Left ventricle myocardium inferior (tissue), 1 donor: ENCODE results near the gene HOXC5. TPM values are rescaled to one million over a fixed set of nuclear protein-coding genes. Genes with fewer than 3 reads are reported as not detected.

Source experiments
- DNase-seq: peaks from one replicate; pipeline ENCODE4 v3.0.0-alpha.2; 2020
- H3K27ac ChIP-seq: fragments of 200-600 bp; replicated peaks from 2 replicates; pipeline ENCODE4 v1.8.0; 2021
- H3K27me3 ChIP-seq: fragments of 200-600 bp; 2 replicates; pipeline ENCODE4 v1.8.0; 2021; ENCODE audit warnings: low read depth
- H3K36me3 ChIP-seq: fragments of 200-600 bp; 2 replicates; pipeline ENCODE4 v1.8.0; 2021
- H3K4me1 ChIP-seq: fragments of 200-600 bp; 2 replicates; pipeline ENCODE4 v1.8.0; 2021
- H3K4me3 ChIP-seq: fragments of 200-600 bp; 2 replicates; pipeline ENCODE4 v1.8.0; 2021; ENCODE audit warnings: mild to moderate bottlenecking, moderate library complexity
- H3K9me3 ChIP-seq: fragments of 200-600 bp; replicated peaks from 2 replicates; pipeline ENCODE4 v1.8.0; 2021
- CTCF ChIP-seq: fragments of 200-600 bp; IDR thresholded peaks from 2 replicates; pipeline ENCODE4 v1.8.0; 2021; ENCODE audit warnings: antibody characterized with exemption, mild to moderate bottlenecking, borderline replicate concordance
- intact Hi-C: fragments of 100-400 bp; cut with micrococcal nuclease; formaldehyde crosslinking; loops from one replicate; pipeline ENCODE4 v1.11.0; 2022
- microRNA-seq: library from miRNA; unstranded; fragments of <30 nt; microRNA quantifications from one replicate; pipeline ENCODE4 v1.2.0, GENCODE V29; 2020
- total RNA-seq: library from RNA; stranded (reverse); fragmentation: NEBNext Ultra II Directional; extraction: Animal tissue kit (Norgen Biotek cat#: 25700); gene quantifications from one replicate; pipeline ENCODE4 v1.2.1, GENCODE V29; 2021
- donor health status: DM: no; HTN: yes; CAD: no; lungs with severe emphysema.

HOXC5 gene
- total RNA-seq, 1 donor from 2014 or later: not detected

- Histone ChIP-seq H3K27me3 (peaks cover 89% of the 10 kb centered on the region), H3K4me1 (no peaks in the 10 kb centered on the region), H3K9me3 (no peaks in the 10 kb centered on the region), H3K27ac (no peak overlapping the region), H3K4me3 (peak overlapping the region; percentile 19), H3K36me3 (no peaks in the 10 kb centered on the region)
- DNase-seq: no peak
- no peak for TF ChIP-seq CTCF
- intact Hi-C loops: no loop called here
Observed at GRCh38 chr12:54082397-54082892, 49.6 kb downstream of the HOXC5 start.

Small RNAs within 50 kb of the gene (microRNA-seq; reads per million reads assigned to microRNA genes)
- not detected for gene MIR196A2
- gene MIR615: not detected

Other genes starting within 250 kb of the HOXC5 start
- not detected for gene HOXC13, start 94.2 kb upstream of the HOXC5 start, total RNA-seq
- gene HOXC12, start 78.1 kb upstream of the HOXC5 start, total RNA-seq: not detected
- gene HOXC11, start 59.9 kb upstream of the HOXC5 start, total RNA-seq: not detected
- gene HOTAIR, start 58.1 kb upstream of the HOXC5 start, total RNA-seq: not detected
- not detected for gene HOXC10, start 47.9 kb upstream of the HOXC5 start, total RNA-seq
- gene HOXC9, start 32.9 kb upstream of the HOXC5 start, total RNA-seq: not detected
- gene HOXC8, start 24.1 kb upstream of the HOXC5 start, total RNA-seq: not detected
- gene HOXC6, start 4.6 kb upstream of the HOXC5 start, total RNA-seq: not detected
- not detected for gene HOXC4, start 20.8 kb downstream of the HOXC5 start, total RNA-seq
- 16.2 TPM for gene SMUG1, start 155.9 kb downstream of the HOXC5 start, total RNA-seq
- gene CBX5, start 247.1 kb downstream of the HOXC5 start, total RNA-seq: 44.1 TPM
- gene HNRNPA1, start 247.7 kb downstream of the HOXC5 start, total RNA-seq: 423 TPM